Heart left ventricle (tissue), 13 donors: ENCODE data around the gene TMEM8B.

Experiments used
- POLR2A ChIP-seq, 2 donors: fragments of 450-650 bp; IDR thresholded peaks; one replicate each; pipeline ENCODE4 v1.6.1; 2017; ENCODE audit warnings: antibody characterized with exemption in 2 of 2, mild to moderate bottlenecking in 2 of 2, moderate library complexity in 2 of 2
- TF ChIP-seq, protein P1 (sequence below), 12 donors: fragments of 200-600 bp; sonication (generic) in 4 of 12; IDR thresholded peaks; one replicate each; pipeline versions ENCODE4 v1.5.0 to v1.8.0; 2018 to 2022; ENCODE audit warnings: antibody characterized with exemption in 12 of 12, mild to moderate bottlenecking in 5 of 12
- donor health status: ischemic (EF 13 %, LVEDD 7.1; RV severe dilation, severe dysfunction).
- donor health status: DM: no; HTN: yes; CAD: no.
- donor health status: DM: no; HTN: no; CAD: no.
- donor health status: ischemic (EF 25% LVEDD 6.9; RV normal size, moderate dysfunction).
- donor health status: ischemic (EF 25% LVEDD 5.7; RV mildly dilated, moderate dysfunction).
- donor health status: ischemic (EF 35%, LVEDD 5.7; RV mildly dilated, moderate dysfunction).
- donor health status: nonischemic (EF 11% LVEDD 7.7; RV severe dilation, severe dysfunction).
- donor health status: DM: yes; HTN: yes; CAD: no.
- donor health status: PGD.
- donor health status: ischemic (EF 29% LVEDD 5.4; RV normal size, mild dysfunction).
- donor health status: nonischemic (EF 23%, LVEDD 6.1; RV moderate dilation, normal function).

DNA sequence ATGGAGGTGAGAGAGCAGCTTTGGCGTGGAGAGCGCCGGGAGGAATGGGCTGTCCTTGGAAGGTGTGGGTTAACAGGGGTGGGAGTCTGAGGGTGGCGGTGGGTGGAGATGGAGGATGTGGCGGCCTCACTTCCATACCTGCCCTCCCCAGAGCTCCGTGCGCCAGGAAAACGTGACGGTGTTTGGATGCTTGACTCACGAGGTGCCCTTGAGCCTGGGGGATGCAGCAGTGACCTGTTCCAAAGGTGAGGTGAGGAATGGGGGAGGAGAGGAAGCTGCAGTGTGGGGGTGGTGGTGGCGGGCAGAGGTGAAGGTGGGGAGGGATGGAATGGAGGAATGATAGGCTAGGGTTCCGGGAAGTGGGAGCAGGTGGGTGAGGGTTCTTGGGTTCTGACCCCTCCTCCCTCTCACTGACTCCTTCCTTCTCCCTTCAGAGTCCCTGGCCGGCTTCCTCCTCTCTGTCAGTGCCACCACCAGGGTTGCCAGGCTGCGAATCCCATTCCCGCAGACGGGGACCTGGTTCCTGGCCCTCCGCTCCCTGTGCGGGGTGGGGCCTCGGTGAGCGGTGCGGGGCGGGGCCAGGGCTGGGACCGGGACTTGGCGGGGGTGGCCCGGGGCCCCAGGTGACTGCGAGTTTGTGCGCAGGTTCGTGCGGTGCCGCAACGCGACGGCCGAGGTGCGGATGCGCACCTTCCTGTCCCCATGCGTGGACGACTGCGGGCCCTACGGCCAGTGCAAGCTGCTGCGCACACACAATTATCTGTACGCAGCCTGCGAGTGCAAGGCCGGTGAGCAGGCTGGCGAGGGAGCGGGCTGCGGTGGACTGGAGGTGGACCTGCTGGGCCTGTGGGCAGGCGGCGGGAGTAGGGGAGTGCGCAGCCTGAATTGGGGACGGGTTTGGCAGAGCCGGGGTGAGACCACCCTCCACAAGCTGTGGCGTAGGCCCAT is 17.1 kb downstream of the TMEM8B start:
- TF ChIP-seq, protein P1, sequence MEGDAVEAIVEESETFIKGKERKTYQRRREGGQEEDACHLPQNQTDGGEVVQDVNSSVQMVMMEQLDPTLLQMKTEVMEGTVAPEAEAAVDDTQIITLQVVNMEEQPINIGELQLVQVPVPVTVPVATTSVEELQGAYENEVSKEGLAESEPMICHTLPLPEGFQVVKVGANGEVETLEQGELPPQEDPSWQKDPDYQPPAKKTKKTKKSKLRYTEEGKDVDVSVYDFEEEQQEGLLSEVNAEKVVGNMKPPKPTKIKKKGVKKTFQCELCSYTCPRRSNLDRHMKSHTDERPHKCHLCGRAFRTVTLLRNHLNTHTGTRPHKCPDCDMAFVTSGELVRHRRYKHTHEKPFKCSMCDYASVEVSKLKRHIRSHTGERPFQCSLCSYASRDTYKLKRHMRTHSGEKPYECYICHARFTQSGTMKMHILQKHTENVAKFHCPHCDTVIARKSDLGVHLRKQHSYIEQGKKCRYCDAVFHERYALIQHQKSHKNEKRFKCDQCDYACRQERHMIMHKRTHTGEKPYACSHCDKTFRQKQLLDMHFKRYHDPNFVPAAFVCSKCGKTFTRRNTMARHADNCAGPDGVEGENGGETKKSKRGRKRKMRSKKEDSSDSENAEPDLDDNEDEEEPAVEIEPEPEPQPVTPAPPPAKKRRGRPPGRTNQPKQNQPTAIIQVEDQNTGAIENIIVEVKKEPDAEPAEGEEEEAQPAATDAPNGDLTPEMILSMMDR (IDR thresholded peaks at IDR 0.05) = no peak
- no peak for TF ChIP-seq POLR2A (IDR thresholded peaks at IDR 0.05)
